HepG2 (cell line): Measurements from ENCODE around the gene PPP1CA.

Source experiments
- ZNF614 ChIP-seq: IDR thresholded peaks from 2 replicates; pipeline ENCODE4 v1.6.1; 2018; ENCODE audit warnings: missing biosample characterization, missing genetic modification reagents, inconsistent platforms, borderline replicate concordance
- TF ChIP-seq, protein P1 (sequence below): sonication (generic); formaldehyde crosslinking; IDR thresholded peaks from 2 replicates; pipeline ENCODE4 v1.5.0; 2020; ENCODE audit warnings: missing genetic modification reagents

DNA sequence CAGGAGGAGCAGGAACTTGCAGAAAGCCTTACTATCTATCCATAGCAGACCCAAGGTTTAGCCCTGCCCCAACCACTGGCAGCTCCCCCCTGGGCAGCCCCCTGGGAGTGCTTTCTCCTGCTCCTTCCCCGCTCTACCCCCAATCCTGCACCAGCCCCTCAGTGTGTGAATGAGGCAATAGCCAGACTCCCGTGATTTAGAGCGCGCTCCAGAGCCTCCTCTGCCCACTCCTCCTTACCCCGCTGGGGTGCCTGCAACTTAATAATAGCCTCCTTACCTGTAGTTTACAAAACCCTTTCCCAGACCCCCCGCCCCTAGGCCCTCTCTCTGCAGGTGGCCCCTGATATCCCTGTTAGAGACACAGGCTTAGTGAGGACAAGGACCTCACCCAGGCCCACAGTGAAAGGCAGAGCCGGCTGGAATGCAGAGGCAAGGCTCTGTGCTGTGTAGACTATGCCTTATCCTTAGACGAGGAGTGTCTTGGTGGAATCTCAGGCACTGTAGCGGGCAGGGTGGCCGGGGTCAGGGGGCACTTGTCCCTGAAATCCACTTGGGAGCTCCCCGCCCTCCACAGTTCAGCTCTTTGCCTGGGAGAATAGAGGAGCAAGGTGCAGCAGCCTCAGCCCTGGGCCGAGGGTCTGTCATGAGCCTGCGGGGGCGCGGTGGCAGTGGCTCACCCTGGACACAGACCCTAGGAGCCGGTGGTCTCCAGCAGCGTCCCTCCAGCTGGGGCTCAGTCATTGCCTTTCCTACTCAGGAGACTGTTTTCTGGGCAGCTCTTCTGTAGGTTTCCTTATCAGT is 9.5 kb upstream of the PPP1CA start:
- TF ChIP-seq, protein P1, sequence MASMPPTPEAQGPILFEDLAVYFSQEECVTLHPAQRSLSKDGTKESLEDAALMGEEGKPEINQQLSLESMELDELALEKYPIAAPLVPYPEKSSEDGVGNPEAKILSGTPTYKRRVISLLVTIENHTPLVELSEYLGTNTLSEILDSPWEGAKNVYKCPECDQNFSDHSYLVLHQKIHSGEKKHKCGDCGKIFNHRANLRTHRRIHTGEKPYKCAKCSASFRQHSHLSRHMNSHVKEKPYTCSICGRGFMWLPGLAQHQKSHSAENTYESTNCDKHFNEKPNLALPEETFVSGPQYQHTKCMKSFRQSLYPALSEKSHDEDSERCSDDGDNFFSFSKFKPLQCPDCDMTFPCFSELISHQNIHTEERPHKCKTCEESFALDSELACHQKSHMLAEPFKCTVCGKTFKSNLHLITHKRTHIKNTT: no peak
- no peak for TF ChIP-seq ZNF614
